ENCODE measurements around the gene HDDC2.

- TF ChIP-seq CTCF (IDR thresholded peaks at IDR 0.05) (no peak), POLR2A (IDR thresholded peaks at IDR 0.05) (no peak)
Observed at GRCh38 chr6:125294036-125294435, 7.7 kb downstream of the HDDC2 start.

All from heart left ventricle (tissue), 13 donors.